Measurements from ENCODE around the gene HP.

The HP gene

DNA sequence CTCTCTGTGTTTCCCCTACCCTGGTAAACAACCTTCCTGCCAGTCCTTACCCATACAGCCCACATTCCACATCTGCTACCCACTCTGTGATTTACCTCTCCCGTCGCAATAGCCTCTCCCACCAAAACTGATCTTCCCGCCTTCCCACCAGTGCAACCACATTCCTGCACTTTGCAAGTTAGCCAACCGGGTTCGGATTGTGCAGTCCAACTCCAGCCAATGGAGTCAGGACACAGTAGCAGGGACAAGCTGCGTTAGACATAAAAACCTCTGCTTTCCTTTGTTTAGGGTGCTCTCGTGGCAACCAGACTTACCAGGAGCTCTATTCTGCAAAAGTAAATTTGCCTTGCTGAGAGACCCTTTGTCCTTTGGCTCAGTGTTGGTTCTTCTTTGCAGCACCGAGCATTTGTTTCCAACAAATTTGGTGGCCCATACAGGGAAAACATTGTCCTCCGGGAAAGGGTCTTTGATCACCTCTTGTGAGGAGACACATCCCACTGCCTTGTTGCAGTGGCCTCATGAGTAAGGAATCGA is 10.1 kb downstream of the HP start:
- no peak for TF ChIP-seq CTCF (IDR thresholded peaks at IDR 0.05)

DNA sequence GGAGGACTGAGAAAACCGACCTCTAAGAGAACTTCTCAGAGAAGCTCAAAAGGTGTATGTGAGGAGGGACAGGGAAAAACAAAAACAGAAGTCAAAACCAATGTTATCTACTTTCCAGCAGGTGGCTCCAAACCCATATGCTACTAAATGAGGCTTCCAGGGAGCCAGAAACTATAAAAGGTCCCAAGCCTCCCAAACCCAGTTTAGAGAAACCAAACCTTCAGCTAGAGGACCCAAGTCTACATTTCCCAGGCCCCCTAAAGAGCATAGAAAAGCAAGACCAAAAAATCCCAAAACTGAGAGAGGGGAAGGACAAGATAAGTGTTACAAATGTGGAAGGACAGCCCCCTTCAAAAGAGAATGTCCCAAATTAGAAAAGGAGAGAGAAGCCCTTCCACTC is 12.4 kb downstream of the HP start:
- TF ChIP-seq CTCF (IDR thresholded peaks at IDR 0.05): peak; percentile 60

GRCh38 chr16:72068930-72069329 is 14.6 kb downstream of the HP start:
- TF ChIP-seq CTCF (IDR thresholded peaks at IDR 0.05): no peak

- no peak for TF ChIP-seq CTCF (IDR thresholded peaks at IDR 0.05)
Measured at GRCh38 chr16:72072514-72073342, 18.4 kb downstream of the HP start.

DNA sequence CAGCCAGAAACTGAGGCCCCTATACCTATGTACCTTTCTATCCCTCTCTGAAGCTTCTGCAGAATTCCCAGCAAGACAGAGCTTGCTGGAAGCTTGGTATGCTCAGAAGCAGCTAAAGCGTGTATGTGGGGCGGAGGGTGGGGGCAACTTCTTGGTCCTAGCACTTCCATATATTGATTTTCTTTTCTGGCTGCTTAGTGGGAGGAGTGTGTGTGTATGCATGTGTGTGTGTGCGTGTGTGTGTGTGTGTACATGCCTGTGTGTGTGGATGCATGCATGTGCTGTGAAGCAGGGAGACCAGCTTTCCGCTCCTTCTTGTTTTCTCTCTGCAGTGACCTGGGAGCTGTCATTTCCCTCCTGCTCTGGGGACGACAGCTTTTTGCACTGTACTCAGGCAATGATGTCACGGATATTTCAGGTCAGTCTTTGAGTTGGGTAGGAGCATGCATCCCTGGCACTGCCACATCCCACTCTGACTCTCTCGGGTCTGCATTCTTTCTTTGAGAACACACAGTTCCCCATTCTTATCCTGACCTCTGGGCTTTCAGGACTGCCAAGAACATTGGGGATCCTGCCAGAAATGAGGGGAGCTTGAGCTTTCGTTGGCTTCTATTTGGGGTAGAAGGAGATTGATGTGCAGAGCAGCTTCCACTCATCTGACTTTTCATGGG is 19.4 kb downstream of the HP start:
- TF ChIP-seq CTCF (IDR thresholded peaks at IDR 0.05): no peak

DNA sequence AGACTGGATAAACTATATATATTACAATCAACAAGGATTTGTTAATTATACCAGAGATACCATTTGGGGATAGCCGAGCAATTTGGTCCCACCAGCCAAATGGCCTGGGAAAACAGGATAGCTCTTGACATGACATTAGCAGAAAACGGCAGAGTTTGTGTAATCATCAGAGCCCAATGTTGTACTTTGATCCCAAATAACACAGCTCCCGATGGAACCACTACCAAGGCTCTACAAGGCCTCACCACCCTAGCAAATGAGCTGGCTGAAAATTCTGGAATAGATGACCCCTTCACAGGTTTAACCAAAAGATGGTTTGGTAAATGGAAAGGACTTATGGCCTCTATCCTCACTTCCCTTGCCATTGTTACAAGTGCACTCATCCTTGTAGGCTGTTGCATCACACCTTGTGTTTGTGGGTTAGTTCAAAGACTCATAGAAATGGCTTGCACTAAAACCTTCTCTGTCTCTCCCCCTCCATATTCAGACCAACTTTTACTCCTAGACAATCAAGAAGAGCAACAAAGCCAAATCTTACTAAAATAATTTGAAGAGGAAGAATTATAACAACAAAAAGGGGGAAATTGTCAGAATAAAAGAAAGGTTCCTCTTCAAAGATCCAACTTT is 29.6 kb downstream of the HP start:
- TF ChIP-seq CTCF (IDR thresholded peaks at IDR 0.05): no peak

GRCh38 chr16:72084445-72084844 is 30.1 kb downstream of the HP start:
- TF ChIP-seq CTCF (IDR thresholded peaks at IDR 0.05): no peak

All from LNCAP (cell line).